Activated CD4-positive, alpha-beta T cell treated with anti-CD3 and anti-CD28 coated beads, Interleukin-2, amount 10 ng/mL, durations not matched to agents 7 days and 5 days (primary cell): ENCODE results near the gene BACE1. TPM values are rescaled to one million over a fixed set of nuclear protein-coding genes. Genes with fewer than 3 reads are reported as not detected.

Experiments used
- CTCF ChIA-PET: fragments of 350-600 bp; sonication (Branson Sonifier 250); formaldehyde crosslinking; loops from one replicate; lab custom pipeline; 2021; ENCODE audit warnings: antibody characterized with exemption; lab: Charles Lee
- POLR2A ChIA-PET: fragments of 350-600 bp; sonication (Branson Sonifier 250); formaldehyde crosslinking; loops from one replicate; lab custom pipeline; 2021; ENCODE audit warnings: antibody characterized with exemption; lab: Charles Lee
- DNase-seq: peaks from one replicate; pipeline ENCODE4 v3.0.0-alpha.2; 2020
- H3K27ac Mint-ChIP-seq: one replicate; pipeline ENCODE4 v1.8.0; 2021; ENCODE audit warnings: mild to moderate bottlenecking, moderate library complexity, mixed read lengths
- H3K27me3 Mint-ChIP-seq: one replicate; pipeline ENCODE4 v1.8.0; 2021; ENCODE audit warnings: mixed read lengths
- H3K36me3 Mint-ChIP-seq: one replicate; pipeline ENCODE4 v1.8.0; 2021; ENCODE audit warnings: low read depth, mixed read lengths
- H3K4me1 Mint-ChIP-seq: one replicate; pipeline ENCODE4 v1.8.0; 2021; ENCODE audit warnings: mixed read lengths
- H3K4me3 Mint-ChIP-seq: one replicate; pipeline ENCODE4 v1.8.0; 2021; ENCODE audit warnings: mild to moderate bottlenecking, moderate library complexity, mixed read lengths
- H3K9me3 Mint-ChIP-seq: one replicate; pipeline ENCODE4 v1.8.0; 2021; ENCODE audit warnings: mixed read lengths
- total RNA-seq, 2 experiments: library from RNA; stranded (reverse); gene quantifications; one replicate each; pipeline ENCODE4 v1.2.3, GENCODE V29; 2021

Gene BACE1
- total RNA-seq = under 1 TPM; 0.25 to 0.48 TPM

DNA sequence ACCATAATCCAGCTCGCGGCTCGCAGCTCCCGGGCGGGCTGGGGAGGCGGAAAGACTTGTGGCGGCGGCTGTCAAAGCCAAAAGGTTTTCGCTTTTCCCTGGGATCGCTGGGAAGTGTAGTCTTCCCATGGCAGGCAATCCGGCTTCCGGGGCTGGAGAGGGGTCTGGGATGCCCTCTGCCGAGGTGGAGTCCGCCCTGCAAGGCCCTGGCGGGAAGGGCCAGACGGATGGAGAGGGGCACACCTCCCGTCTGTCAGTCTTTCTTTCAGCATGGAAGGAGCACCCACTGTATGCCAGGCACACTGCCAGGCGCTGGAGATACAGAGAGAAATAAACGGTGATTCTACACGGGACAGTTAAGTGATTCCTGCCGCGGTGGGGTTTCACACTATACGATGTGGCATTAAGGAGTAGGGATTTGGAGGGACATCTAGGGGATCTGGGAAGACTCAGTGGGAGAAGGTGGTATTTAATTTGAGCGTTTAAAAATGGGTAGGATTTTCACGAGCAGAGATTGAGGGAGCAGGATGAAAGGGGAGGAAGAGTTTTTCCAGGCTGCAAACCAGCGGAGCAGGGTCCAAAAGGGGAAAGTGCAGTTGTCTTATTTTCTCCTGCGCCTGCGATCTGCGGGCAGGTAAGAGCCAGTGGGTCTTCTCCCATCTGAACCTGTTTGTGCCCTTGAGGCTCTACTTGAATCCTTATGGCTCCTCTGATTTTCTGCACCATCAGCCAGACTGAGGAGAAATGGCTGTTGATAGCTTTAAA, at the start of gene BACE1:
BACE1 (minus strand) TSS at position 60 of the 765 bp plus-strand sequence. CDS start 461 bp downstream, outside the sequence.
- Mint-ChIP-seq H3K27ac (no peak within 1 kb of the TSS), H3K4me1 (peaks cover 9% of the 10 kb centered on the region), H3K27me3 (peaks cover 43% of the 10 kb centered on the region), H3K4me3 (peak within 1 kb of the TSS; percentile 59), H3K9me3 (no peaks in the 10 kb centered on the region), H3K36me3 (no peaks in the 10 kb centered on the region)
- ChIA-PET POLR2A (no interaction called here), CTCF (interaction anchor here (0.8 kb wide), 1 partner anchor 53 kb away, joined by 3 read pairs; no protein-coding TSS in a partner anchor)
- peak; percentile 20 for DNase-seq

- Mint-ChIP-seq H3K36me3 (peaks cover 21% of the 10 kb centered on the region), H3K27ac (no peak overlapping the region), H3K4me3 (no peak overlapping the region), H3K27me3 (no peaks in the 10 kb centered on the region), H3K9me3 (no peaks in the 10 kb centered on the region), H3K4me1 (no peaks in the 10 kb centered on the region)
- ChIA-PET POLR2A (no interaction called here), CTCF (no interaction called here)
- DNase-seq = no peak
Observed at GRCh38 chr11:117361432-117361831, 45.4 kb upstream of the BACE1 start.

DNA sequence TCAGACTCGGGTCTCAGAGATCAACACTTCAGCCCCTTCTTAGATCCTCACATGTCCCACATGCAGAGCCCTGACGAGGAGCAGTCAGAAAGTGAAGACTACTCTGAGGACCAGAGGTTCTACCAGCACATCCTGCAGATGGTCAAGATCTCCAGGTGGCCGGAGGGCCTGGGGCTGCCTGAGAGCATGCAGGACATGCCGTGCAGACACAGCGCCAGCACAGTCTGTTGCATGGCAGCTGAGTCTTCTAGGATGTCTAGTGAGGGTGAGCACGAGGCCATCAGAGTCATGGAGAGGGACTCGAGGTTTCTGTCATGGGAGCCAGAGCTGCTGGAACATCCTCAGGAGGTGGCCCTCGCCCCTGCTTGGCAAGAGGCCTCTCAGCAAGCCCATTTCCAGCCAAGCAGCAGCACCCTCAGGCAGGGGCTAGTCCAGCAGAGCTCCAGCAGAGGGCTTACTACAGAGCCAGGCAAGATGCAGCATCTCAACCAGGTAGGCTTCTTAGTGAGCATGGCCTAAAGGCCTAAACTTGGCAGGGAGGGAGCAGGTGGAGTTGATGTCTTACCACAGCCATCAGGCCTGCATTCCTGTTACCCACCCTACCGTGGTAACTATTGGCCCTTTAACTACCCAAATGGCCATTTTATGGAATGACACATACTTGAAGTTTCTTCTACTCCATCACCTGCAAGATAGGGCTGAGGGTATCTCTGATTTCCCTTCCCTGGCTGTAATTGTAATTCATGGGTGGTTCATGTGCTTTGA, 40.3 kb upstream of the BACE1 start:
- DNase-seq = no peak
- no peaks in the 10 kb centered on the region for H3K4me1 Mint-ChIP-seq
- H3K4me3 Mint-ChIP-seq = no peak overlapping the region
- CTCF ChIA-PET = interaction anchor here (1.5 kb wide), 1 partner anchor 10 kb away, joined by 5 read pairs; no protein-coding TSS in a partner anchor
- H3K27me3 Mint-ChIP-seq = no peaks in the 10 kb centered on the region
- no peak overlapping the region for H3K27ac Mint-ChIP-seq
- no peaks in the 10 kb centered on the region for H3K9me3 Mint-ChIP-seq
- POLR2A ChIA-PET = interaction anchor here (0.6 kb wide), 1 partner anchor 45 kb away, joined by 5 read pairs; no protein-coding TSS in a partner anchor
- peaks cover 12% of the 10 kb centered on the region for H3K36me3 Mint-ChIP-seq

DNA sequence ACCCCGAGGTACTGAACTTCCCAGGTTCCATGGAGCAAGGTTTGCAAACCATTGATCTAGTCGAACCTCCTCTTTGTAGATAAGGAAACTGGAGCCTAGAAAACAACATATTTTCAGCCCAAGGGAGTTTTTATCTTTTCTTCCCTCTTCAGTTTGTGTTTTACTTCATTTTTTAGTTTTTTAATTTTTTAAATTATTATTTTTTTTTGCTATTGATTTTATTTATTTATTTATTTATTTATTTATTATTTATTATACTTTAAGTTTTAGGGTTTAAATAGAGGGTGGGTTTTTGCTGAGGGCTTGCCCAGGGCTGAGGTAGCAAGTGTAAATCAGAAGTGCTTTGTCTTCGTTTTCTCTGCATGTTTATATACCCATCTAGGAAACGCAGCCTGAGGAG, 38.5 kb upstream of the BACE1 start:
- H3K4me1 Mint-ChIP-seq = no peaks in the 10 kb centered on the region
- H3K4me3 Mint-ChIP-seq = no peak overlapping the region
- H3K9me3 Mint-ChIP-seq = no peaks in the 10 kb centered on the region
- no peaks in the 10 kb centered on the region for H3K27me3 Mint-ChIP-seq
- ChIA-PET POLR2A (no interaction called here), CTCF (no interaction called here)
- H3K36me3 Mint-ChIP-seq = peaks cover 11% of the 10 kb centered on the region
- DNase-seq = no peak
- H3K27ac Mint-ChIP-seq = no peak overlapping the region

GRCh38 chr11:117345039-117345438, 29.0 kb upstream of the BACE1 start:
- POLR2A ChIA-PET = no interaction called here
- DNase-seq = no peak
- H3K27ac Mint-ChIP-seq = no peak overlapping the region
- CTCF ChIA-PET = interaction anchor here (0.6 to 2.1 kb wide), 6 partner anchors 8 to 156 kb away, joined by 3 to 5 read pairs (median 3); partner anchors contain the start of gene CEP164
- peaks cover 11% of the 10 kb centered on the region for H3K36me3 Mint-ChIP-seq
- no peaks in the 10 kb centered on the region for H3K9me3 Mint-ChIP-seq
- H3K4me3 Mint-ChIP-seq = no peak overlapping the region
- no peaks in the 10 kb centered on the region for H3K27me3 Mint-ChIP-seq
- H3K4me1 Mint-ChIP-seq = no peaks in the 10 kb centered on the region

DNA sequence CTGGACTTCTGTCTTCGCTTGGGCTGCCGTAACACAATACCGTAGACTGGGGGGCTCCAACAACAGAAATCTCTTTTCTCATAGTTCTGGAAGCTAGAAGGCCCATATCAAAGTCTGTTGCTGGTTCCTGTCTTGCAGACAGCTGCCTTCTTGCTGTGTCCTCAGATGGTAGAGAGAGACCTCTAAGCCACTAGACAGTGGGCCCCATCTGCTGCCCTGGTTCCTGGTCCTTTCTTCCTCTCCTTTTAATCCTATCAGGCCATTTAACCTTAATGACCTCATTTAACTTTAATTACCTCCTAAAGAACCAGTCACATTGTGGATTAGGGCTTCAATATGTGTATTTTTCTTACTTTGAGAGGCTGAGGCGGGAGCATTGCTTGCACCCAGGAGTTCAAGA, 21.0 kb upstream of the BACE1 start:
- peaks cover 14% of the 10 kb centered on the region for H3K36me3 Mint-ChIP-seq
- no peaks in the 10 kb centered on the region for H3K27me3 Mint-ChIP-seq
- peaks cover 1% of the 10 kb centered on the region for H3K4me1 Mint-ChIP-seq
- DNase-seq = no peak
- H3K4me3 Mint-ChIP-seq = no peak overlapping the region
- POLR2A ChIA-PET = no interaction called here
- CTCF ChIA-PET = interaction anchor here (0.8 kb wide), 1 partner anchor 8 kb away, joined by 3 read pairs; no protein-coding TSS in a partner anchor
- H3K27ac Mint-ChIP-seq = no peak overlapping the region
- H3K9me3 Mint-ChIP-seq = no peaks in the 10 kb centered on the region

GRCh38 chr11:117335399-117335798, 19.3 kb upstream of the BACE1 start:
- Mint-ChIP-seq H3K4me3 (no peak overlapping the region), H3K4me1 (peaks cover 5% of the 10 kb centered on the region), H3K27me3 (no peaks in the 10 kb centered on the region), H3K27ac (no peak overlapping the region), H3K36me3 (peaks cover 12% of the 10 kb centered on the region), H3K9me3 (no peaks in the 10 kb centered on the region)
- CTCF ChIA-PET = interaction anchor here (0.6 to 1.6 kb wide), 3 partner anchors 10 to 717 kb away, joined by 3 to 4 read pairs (median 3); no protein-coding TSS in a partner anchor
- POLR2A ChIA-PET = no interaction called here
- DNase-seq = no peak

DNA sequence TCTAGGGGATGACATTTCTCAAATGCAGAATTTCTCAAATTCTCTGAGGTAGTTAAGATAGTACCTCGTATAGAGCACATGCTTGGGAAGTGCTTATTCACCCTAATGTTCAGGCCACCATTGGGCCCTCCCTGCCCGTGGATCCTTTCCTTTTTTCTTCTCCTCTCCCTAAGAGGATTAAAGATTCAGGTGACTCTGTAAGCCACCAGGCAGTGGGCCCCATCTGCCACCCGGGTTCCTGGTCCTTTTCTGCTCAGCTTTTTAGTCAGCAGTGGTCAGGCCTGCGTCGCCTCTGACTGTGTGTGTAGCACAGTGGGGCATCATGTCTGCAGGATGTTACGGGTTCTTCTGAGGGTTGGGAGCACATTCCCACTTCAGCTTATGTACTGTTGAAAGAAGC, 18.8 kb upstream of the BACE1 start:
- POLR2A ChIA-PET = no interaction called here
- CTCF ChIA-PET = interaction anchor here (1.2 to 1.6 kb wide), 2 partner anchors 10 to 25 kb away, joined by 3 to 4 read pairs; no protein-coding TSS in a partner anchor
- Mint-ChIP-seq H3K9me3 (no peaks in the 10 kb centered on the region), H3K36me3 (peaks cover 8% of the 10 kb centered on the region), H3K27me3 (no peaks in the 10 kb centered on the region), H3K4me1 (peaks cover 9% of the 10 kb centered on the region), H3K27ac (no peak overlapping the region), H3K4me3 (no peak overlapping the region)
- DNase-seq = no peak

DNA sequence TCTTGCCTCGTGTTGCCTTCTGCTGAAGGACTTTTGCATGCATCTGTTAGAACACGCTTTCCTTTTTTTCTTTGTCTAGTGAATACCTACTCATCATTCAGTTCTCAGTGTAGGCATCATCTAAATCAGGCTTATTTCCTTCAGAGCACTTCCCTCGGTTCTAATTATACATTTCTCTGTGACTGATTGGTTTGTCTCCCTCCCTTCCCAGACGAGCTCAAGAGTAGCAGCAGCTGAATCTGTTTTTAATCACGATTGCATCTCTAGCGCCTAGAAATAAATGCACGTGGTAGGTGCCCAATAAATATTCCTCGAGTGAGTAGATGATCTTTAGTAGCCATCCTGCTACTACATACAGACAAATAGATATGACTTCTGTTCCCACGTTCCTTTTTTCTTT, 17.9 kb upstream of the BACE1 start:
- Mint-ChIP-seq H3K27ac (no peak overlapping the region), H3K9me3 (no peaks in the 10 kb centered on the region), H3K27me3 (no peaks in the 10 kb centered on the region), H3K36me3 (peaks cover 6% of the 10 kb centered on the region), H3K4me3 (no peak overlapping the region), H3K4me1 (peaks cover 10% of the 10 kb centered on the region)
- POLR2A ChIA-PET = no interaction called here
- no peak for DNase-seq
- CTCF ChIA-PET = no interaction called here

GRCh38 chr11:117332843-117333242, 16.8 kb upstream of the BACE1 start:
- Mint-ChIP-seq H3K27ac (no peak overlapping the region), H3K9me3 (no peaks in the 10 kb centered on the region), H3K4me3 (no peak overlapping the region), H3K27me3 (no peaks in the 10 kb centered on the region), H3K4me1 (peaks cover 10% of the 10 kb centered on the region), H3K36me3 (peaks cover 4% of the 10 kb centered on the region)
- CTCF ChIA-PET = interaction anchor here (1.9 kb wide), 1 partner anchor 10 kb away, joined by 7 read pairs; no protein-coding TSS in a partner anchor
- DNase-seq = no peak
- POLR2A ChIA-PET = no interaction called here

DNA sequence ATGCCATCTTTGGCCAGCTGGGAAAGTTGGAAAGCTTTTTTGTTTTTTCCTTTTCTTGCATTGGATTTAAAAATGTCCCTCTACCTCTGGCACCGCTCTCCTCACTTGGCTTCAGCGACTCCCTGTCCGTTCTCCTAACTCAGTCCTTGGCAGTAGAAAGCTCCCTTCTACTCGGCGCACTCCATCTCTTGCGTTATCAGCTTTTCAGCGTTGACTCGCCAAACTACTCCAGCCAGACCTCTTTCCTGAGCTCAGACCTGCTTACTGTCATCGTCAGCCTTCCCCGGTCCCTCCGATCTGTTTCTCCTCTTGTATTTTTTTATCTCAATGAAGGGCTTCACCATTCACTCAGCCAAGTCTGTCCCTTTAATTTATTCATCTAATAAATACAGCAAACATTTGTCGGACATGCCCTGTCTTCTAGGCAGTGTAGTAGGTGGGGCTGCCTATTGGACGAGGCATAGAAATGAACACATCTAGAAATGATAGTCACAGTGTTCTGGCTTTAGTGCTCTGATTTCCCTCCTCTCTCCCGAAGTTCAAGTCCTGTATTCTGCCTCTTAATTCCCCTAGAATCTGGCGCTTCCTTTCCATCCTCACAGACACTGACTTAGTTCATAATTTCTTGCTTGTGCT, 12.4 kb upstream of the BACE1 start:
- Mint-ChIP-seq H3K9me3 (no peaks in the 10 kb centered on the region), H3K27ac (no peak overlapping the region), H3K4me1 (peaks cover 14% of the 10 kb centered on the region), H3K36me3 (no peaks in the 10 kb centered on the region), H3K27me3 (peaks cover 5% of the 10 kb centered on the region), H3K4me3 (no peak overlapping the region)
- ChIA-PET CTCF (interaction anchor here (0.6 to 1.6 kb wide), 7 partner anchors 12 to 195 kb away, joined by 3 to 5 read pairs (median 4); no protein-coding TSS in a partner anchor), POLR2A (interaction anchor here (1.1 kb wide), 1 partner anchor 111 kb away, joined by 5 read pairs; no protein-coding TSS in a partner anchor)
- DNase-seq = peak; percentile 23
